GM12892 (cell line): ENCODE measurements around the gene KLHL13.

Experiments
- DNase-seq: peaks from one replicate; pipeline ENCODE4 v3.0.0; 2011; ENCODE audit not compliant: insufficient read length
- FAIRE-seq: peaks from 2 replicates; lab custom pipeline; 2011; peaks lifted over from hg19 to GRCh38; lab: Jason Lieb, UNC
- POLR2A ChIP-seq: IDR thresholded peaks from 2 replicates; pipeline ENCODE4 v1.6.1; 2011; ENCODE audit warnings: low read depth, low read length, control low read depth
- POLR2AphosphoS5 ChIP-seq: IDR thresholded peaks from 2 replicates; pipeline ENCODE4 v1.6.1; 2011; ENCODE audit warnings: low read depth, low read length, control low read depth
- TAF1 ChIP-seq: IDR thresholded peaks from 2 replicates; pipeline ENCODE4 v1.6.1; 2011; ENCODE audit warnings: low read depth, mild to moderate bottlenecking, control low read depth, low read length, borderline replicate concordance

The KLHL13 gene

DNA sequence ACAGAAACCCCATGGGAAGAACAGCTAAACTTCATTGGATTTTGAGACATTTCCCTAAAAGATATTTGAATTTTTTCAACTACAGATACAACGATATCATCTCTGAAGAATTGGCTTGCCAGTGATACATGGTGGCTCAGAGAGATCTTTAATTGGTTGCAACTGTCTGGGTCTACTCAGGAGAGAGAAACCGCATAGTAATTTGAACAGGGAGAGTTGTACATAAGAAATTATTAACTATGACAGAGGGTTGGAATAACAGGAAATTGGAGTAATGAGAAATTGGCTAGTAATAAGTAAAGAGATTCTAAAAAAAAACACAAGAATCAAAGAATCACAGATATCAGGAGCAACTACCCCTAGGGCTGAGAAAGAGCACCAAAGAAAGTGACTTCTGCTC is 118.4 kb downstream of the KLHL13 start:
- peak; percentile 48 for FAIRE-seq
- DNase-seq, result no peak
- TF ChIP-seq TAF1 (no peak), POLR2A (no peak), POLR2AphosphoS5 (no peak)

DNA sequence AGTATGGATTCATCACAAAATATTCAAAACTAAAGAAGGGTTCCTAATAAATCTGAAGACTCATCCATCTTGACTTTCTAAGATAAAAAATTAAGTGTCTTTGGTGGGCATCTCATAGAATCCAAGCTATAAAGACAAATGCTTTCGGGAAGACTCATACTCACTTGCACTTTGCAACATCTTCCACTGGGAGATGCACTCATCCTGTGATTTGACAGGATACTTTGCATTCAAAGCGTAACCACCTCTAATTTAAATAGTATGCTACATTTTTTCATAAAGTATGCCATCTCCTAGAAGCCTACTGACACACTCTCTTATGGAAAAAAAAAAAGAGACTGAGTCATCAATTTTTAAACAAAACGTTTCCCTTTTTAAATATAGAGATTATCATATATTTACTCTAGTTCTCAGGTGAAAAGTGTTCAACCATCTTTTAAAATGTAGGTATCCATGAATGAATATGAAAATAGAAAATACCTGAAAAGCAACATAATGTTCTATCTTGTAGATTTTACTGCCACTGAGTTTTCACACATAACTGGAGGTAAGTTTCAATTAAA is 119.6 kb downstream of the KLHL13 start:
- no peak for TF ChIP-seq TAF1
- no peak for TF ChIP-seq POLR2A
- TF ChIP-seq POLR2AphosphoS5, result no peak
- no peak for DNase-seq
- no peak for FAIRE-seq

DNA sequence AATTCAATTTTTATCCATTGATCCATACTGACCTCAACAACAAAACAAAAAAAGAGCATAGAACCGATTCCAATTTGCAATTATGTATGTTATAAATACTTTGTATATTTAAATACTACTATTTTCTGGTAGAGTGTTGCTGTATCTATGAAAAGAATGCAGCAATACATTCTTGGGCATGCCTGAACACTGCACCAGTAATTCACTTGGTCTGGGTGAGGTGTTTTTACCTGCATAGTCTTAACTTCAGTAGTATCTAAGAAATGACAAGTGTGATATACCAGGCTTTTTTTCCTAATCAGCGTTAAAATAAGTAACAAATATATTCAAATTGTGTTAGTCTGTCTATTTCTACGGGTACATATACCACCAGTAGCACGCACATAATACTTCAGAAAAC is 120.2 kb downstream of the KLHL13 start:
- FAIRE-seq, result no peak
- no peak for DNase-seq
- TF ChIP-seq POLR2AphosphoS5, result no peak

DNA sequence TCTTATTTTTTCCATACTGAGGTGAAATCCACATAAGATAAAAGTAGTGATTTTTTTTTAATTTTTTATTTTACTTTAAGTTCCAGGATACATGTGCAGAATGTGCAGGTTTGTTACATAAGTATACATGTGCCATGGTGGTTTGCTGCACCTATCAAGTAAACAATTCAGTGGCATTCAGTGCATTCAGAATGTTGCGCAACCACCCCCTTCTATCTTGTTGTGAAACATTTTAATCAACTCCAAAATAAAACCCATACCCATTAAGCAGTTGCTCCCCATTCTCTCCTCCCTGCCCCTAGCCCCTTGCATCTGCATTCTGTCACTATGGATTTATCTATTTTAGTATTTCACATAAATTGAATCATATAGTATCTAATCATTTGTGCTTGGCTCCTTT is 121.2 kb downstream of the KLHL13 start:
- TF ChIP-seq POLR2A, result no peak
- no peak for TF ChIP-seq POLR2AphosphoS5
- no peak for TF ChIP-seq TAF1
- no peak for DNase-seq
- FAIRE-seq, result no peak

DNA sequence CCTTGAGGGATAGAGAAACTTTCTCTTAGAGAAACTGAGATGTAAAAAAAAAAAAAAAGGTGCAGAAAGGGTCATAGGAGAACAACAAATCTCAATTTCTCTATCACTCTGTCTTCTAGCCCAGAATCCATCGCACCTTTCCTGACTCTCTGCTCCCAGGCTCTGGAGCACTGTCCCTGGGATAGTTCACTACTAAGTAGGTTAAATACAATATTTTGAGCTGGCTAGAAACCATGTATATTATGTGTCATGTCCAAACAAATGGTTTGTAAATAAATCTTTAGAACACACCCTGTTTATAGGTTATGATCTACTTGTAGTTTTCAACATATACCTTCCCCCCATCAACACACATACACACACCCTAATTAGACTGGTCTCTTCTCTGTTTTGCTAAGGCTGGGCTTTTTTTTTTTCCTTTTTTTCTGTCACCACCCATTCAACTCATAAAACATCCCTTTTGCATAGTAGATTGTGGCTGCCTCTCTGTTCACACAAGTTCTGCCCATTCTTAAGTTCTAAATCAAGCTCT is 124.4 kb downstream of the KLHL13 start:
- TF ChIP-seq POLR2A (no peak), POLR2AphosphoS5 (no peak), TAF1 (no peak)
- FAIRE-seq (no peak), DNase-seq (no peak)

DNA sequence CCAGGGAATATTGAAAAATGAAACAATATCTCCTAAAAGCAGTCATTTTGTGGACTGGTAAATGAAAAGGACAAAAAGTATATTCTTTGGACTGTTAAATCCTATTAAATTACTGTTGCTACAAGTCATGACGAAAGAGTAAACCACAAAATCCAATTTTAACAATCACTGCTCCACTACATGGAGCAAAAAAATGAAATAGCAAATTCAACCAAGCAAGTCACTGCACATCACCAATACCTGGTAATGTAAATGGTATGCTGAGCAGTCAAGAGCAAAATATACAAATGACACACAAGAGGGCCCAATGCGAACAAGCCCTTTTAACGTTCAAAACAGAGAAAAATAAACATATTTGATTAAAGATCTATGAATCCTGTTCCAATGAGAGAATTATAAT is 126.2 kb downstream of the KLHL13 start:
- no peak for FAIRE-seq
- TF ChIP-seq POLR2A (no peak), POLR2AphosphoS5 (no peak), TAF1 (no peak)

DNA sequence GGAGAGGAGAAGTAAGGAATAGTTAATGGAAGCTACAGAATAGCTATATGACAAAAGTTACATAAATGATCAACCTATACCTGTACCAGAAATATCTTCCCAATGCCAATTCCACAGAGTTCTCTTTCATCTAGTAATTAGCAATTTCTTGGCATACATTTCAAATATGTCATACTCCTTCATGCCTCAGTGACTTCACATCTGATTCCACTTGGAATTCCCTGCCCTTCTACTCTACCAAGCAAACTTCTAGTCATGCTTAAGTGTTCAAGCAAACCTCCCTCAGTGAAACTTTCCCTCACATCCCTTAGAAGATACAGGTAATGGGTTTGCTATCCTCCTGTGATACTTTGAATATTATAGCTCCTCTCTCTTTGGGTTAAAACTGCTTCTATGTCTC is 127.1 kb downstream of the KLHL13 start:
- FAIRE-seq, result no peak
- TF ChIP-seq POLR2A (no peak), TAF1 (no peak), POLR2AphosphoS5 (no peak)
- no peak for DNase-seq

More for the DNA sequence above, 126.2 kb downstream of the KLHL13 start:
- no peak for DNase-seq

DNA sequence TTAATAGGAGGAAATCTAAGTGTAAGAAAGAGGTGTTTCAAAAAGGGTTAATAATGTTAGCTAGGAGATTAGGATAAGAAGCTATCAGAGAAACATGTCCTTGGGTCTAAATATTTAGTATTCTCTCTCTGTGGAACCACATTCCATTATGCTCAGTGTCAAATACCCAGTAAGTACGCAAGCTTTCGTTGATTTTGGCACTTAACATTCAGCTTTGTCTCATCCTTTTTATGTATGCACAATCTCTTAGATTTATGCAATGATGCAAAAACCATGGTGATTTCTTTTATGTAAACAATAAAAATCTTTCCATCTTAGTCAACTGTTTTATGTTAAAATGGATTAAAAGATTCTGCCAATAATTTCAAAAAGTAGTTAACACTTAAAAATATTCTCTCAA is 129.2 kb downstream of the KLHL13 start:
- no peak for FAIRE-seq
- DNase-seq, result no peak
- TF ChIP-seq TAF1, result no peak

DNA sequence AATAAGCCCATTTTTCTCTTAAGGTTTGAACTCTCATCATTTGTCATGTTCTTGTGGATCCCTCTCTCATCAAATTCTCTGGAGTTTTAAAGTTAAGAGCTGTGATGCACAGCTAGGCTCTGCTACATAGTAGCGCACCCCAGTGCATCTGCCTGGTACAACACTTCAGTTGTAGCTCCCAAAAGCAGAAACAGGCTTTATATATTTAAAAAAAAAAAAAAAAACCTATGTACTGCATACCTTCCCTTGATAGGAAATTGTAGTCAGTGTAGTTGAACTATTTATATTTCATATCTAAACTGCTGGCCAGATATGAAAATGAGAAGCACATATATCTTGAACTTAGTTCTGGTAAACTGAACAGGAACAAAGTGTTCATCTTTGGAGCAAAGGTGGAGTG is 131.4 kb downstream of the KLHL13 start:
- no peak for DNase-seq
- no peak for FAIRE-seq
- no peak for TF ChIP-seq POLR2A
- TF ChIP-seq POLR2AphosphoS5, result no peak
- no peak for TF ChIP-seq TAF1

DNA sequence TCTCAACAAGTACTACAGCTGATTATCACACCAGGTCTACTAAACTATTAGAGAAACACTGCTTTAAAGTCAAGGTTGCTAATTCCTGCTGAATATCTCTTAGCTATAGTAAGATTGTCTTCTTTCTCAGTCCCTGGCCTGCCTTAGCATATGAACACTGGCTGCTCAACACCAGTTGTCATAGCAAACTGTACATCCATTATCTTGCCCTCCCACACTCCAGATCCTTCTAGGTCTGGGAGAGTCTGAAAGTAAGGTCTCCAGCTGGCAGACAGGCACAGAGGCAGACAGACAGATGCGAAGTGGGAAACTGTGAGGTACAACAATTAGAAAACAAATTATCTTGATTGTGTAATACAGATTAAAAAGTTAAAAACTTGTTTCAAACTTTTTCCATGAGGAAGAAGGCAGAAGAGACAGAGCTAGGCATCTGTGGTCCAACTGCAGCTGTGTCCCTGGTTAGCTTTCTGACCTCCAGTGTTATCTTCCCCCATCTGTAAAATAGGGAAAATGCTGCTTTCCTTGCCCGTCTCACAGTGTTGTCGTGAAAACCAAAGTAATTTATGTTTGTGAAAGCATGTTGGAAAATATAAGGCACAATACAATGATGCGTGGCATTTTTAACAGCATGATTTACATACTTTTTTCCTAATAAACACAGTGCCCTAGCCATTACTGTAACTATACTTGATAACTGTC is 133.8 kb downstream of the KLHL13 start:
- DNase-seq, result no peak
- no peak for FAIRE-seq
- TF ChIP-seq POLR2AphosphoS5, result no peak

DNA sequence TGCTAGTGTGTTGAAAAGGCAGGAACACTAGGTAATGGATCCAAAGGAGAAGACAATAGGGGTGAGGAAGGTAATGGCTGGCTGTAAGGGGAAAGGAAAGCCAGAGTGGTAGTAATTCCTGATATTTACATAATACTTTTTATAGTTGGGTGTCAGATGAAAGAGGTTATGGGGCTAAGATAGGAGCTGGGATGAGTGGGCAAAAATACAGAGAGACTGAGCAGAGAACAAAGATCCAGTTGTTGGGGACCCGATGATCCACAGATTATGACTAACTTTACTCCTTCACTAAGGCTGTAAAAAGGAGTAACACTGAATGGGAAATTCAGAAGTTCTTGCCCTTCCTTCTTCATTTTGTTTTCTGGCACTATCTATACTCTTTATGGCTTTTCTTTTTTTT is 138.2 kb downstream of the KLHL13 start:
- no peak for FAIRE-seq
- DNase-seq, result no peak
- TF ChIP-seq TAF1 (no peak), POLR2A (no peak), POLR2AphosphoS5 (no peak)

DNA sequence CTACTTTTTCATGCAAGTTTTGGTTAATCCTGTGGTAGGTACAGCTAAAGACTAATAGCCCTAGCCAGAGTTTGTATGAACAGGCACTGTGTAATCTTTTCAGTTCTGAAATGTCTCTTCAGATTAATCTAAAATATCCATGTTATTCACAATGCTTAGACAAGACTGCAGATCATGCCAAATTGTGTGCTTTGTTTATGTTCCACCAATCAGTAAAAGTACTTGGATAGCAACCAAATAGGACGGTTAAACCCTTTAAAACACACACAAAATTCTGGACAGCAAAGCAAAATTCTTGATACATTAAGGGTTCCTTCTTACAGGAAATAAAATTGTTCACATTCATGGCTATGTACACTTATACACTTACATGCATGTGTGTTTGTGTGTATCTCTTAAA is 139.1 kb downstream of the KLHL13 start:
- FAIRE-seq, result no peak
- no peak for DNase-seq
- TF ChIP-seq POLR2A, result no peak
- no peak for TF ChIP-seq POLR2AphosphoS5
- no peak for TF ChIP-seq TAF1

DNA sequence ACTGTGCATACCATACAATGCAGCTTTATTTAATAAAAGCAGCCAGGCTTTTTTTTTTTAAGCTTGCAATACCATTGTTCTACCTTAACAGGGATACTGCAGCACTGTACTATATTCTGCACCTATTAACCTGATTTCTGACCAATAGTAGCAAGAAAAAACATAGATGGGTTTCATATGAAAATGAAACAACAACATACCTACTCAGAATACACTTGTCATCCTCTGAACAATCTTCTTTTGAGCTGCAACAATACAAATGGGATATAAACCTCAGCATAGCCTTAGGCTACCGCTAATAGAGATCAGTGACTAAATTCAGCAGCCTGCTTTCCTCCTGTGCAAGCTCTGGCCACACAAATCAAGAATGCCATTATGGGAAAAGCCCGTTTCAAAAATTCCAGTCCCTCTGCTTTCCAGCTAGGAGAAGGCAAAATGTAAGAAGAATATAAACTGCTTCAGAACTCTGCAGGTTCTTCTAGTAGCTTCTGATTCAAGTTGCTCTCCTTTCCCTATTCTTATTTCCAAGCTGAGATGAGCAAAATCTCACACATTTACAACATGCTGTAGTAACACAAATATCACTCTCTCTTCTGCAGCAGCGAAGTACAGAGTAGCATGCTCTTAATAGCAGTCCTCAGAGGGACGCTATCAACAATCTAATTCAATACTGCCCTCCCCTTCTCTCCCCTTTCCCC is 143.4 kb downstream of the KLHL13 start:
- FAIRE-seq, result no peak
- DNase-seq, result no peak
- TF ChIP-seq POLR2AphosphoS5 (no peak), TAF1 (no peak), POLR2A (no peak)

DNA sequence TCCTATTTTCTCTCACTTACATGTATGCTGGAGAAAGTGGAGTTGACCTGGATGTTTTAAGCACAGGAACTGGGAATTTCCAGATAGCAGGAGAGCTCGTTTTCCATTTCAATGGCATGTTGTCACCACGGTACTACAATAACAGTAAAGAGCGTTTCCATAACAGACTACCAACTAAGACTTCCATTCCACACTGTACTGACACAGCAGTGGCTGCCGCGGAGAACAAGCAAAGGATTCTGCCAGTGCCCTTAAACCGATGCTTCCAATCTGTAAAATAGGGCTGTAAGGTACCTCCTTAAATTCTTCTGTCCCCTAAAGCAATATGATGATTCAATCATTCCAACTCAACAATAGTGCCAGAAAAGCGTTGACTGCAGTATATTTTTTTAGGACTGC is 143.9 kb downstream of the KLHL13 start:
- FAIRE-seq (no peak), DNase-seq (no peak)
- TF ChIP-seq POLR2AphosphoS5, result no peak
- no peak for TF ChIP-seq POLR2A
- TF ChIP-seq TAF1, result no peak
